HL-60/S4 treated with phorbol 12-myristate 13-acetate at 8.2 ng/mL for 4 days and 3 days (cell line): ENCODE data around the gene RGMB.
"Not testable (repeated sequence)": the region's sequence is repeated elsewhere in the genome, so short reads cannot be mapped to it uniquely, and the experiment has no call there.

Experiments
- in situ Hi-C: fragments of 300-500 bp; cut with MboI; formaldehyde crosslinking; loops from 2 replicates; pipeline ENCODE4 v1.15.0; 2022; ENCODE audit warnings: low sequenced_read_pairs

RGMB gene

DNA sequence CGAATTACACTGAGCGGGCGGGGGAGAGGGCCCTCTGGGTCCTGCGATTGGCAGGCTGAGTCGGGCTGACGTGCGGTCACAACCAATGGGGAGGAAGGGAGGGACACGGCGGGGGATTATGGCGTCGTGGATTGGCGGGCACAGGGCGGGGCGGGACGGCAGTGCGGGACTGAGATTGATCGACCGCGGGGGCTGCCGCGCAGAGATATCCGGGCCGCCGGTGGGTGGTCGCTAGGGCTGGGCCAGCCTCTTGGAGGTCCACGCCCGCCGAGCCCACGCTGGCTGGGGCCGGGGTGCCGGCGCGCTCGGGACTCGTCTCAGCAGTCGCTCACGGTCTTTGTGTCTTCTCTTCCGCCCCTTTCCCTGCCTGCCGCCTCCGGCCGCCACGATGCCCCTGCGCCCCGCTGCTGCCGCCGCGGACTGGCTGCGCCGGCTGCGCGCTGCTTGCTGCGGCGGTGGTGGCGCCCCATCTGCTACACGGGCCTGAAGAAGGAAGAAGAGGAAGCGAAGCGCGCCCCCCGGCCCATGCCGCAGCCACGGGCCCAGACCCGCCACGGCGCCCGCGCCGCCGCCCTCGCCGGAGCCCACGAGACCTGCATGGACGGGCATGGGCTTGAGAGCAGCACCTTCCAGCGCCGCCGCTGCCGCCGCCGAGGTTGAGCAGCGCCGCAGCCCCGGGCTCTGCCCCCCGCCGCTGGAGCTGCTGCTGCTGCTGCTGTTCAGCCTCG lies at the start of gene RGMB:
RGMB (plus strand) TSS at position 200 of the 728 bp plus-strand sequence; CDS start at position 608, 408 bp downstream.
- in situ Hi-C loops: no loop called here

DNA sequence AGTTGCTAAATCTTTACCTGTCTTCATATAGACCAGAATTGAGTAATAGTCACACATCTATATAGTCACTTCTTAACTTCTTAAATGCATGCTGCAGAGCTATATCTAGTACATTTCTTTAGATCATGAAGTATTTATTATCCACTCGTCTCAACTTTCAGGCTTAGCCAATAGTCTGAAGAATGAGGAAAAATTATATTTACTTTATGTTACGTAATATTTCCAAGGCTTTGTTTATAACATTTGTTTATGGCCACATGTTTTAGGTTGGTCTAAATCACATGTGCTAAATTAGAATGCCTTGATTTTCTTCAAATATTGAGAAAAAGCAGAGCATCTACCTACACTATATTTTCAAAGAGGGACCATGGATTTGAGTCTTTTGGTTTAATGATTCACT lies 47.2 kb upstream of the RGMB start:
- in situ Hi-C loops: no loop called here

- in situ Hi-C loops: no loop called here
Observed at GRCh38 chr5:98727686-98728085, 45.8 kb upstream of the RGMB start.

- in situ Hi-C loops: no loop called here
Observed at GRCh38 chr5:98734646-98735045, 38.8 kb upstream of the RGMB start.

- in situ Hi-C loops: no loop called here
Observed at GRCh38 chr5:98735806-98736507, 37.5 kb upstream of the RGMB start.

- in situ Hi-C loops: no loop called here
Observed at GRCh38 chr5:98736753-98737152, 36.7 kb upstream of the RGMB start.

DNA sequence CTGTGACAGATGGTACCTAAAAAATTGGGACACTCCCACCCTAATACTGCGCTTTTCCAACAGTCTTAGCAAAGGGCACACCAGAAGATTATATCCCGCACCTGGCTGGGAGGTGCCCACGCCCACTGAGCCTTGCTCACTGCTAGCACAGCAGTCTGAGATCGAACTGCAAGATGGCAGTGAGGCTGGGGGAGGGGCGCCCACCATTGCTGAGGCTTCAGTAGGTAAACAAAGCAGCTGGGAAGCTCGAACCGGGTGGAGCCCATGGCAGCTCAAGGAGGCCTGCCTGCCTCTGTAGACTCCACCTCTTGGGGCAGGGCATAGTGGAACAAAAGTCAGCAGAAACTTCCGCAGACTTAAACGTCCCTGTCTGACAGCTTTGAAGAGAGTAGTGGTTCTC lies 36.0 kb upstream of the RGMB start:
- in situ Hi-C loops: not testable (repeated sequence)

DNA sequence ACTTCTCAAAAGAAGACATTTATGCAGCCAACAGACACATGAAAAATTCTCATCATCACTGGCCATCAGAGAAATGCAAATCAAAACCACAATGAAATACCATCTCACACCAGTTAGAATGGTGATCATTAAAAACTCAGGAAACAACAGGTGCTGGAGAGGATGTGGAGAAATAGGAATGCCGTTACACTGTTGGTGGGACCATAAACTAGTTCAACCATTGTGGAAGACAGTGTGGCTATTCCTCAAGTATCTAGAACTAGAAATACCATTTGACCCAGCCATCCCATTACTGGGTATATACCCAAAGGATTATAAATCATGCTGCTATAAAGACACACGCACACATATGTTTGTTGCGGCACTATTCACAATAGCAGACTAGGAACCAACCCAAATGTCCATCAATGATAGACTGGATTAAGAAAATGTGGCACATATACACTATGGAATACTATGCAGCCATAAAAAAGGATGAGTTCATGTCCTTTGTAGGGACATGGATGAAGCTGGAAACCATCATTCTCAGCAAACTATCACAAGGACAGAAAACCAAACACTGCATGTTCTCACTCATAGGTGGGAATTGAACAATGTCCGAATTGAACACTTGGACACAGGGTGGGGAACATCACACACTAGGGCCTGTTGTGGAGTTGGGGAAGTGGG lies 34.8 kb upstream of the RGMB start:
- in situ Hi-C loops: not testable (repeated sequence)

GRCh38 chr5:98741926-98742325 lies 31.5 kb upstream of the RGMB start:
- in situ Hi-C loops: no loop called here

- in situ Hi-C loops: no loop called here
Observed at GRCh38 chr5:98742396-98743073, 30.9 kb upstream of the RGMB start.

GRCh38 chr5:98748259-98748658 lies 25.2 kb upstream of the RGMB start:
- in situ Hi-C loops: not testable (repeated sequence)

- in situ Hi-C loops: no loop called here
Observed at GRCh38 chr5:98749046-98749445, 24.4 kb upstream of the RGMB start.

GRCh38 chr5:98750693-98751092 lies 22.8 kb upstream of the RGMB start:
- in situ Hi-C loops: no loop called here

GRCh38 chr5:98752331-98752730 lies 21.1 kb upstream of the RGMB start:
- in situ Hi-C loops: not testable (repeated sequence)

GRCh38 chr5:98752801-98753200 lies 20.7 kb upstream of the RGMB start:
- in situ Hi-C loops: not testable (repeated sequence)

DNA sequence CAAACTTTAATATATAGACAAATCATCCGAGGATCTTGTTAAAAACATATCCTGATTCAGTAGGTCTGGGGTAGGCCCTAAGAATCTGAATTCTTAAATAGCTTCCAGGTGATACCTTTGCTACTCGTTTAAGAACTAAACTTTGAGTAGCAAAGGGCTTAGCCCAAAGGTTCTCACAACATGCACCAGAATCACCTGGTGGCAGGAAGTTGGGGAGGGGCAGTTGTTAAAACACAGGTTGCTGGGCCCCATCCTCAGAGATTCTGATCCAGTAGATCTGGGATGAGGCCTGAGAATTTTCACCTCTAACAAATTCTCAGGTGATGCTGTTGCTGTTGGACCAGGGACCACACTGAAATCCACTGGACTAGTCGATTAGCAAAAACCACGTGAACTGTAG lies 20.0 kb upstream of the RGMB start:
- in situ Hi-C loops: no loop called here

GRCh38 chr5:98755406-98755805 lies 18.1 kb upstream of the RGMB start:
- in situ Hi-C loops: no loop called here

DNA sequence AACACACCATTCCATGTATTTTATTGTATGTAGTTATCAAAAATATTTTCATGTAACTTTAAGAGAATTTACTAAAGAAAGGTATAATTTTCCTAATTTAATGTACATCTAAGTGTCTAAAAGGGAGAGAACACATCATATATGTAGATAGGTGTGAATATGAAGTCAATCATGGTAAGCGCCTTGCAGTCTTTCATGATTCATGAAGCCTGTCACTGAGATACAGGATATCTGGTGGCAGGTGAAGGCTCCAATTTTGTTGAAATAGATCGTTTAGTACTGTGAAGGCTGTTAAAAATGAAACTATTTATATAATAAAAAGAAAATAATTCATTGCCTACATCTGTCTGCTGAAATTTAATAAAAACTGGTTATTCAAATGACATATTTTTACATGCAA lies 15.5 kb upstream of the RGMB start:
- in situ Hi-C loops: no loop called here

DNA sequence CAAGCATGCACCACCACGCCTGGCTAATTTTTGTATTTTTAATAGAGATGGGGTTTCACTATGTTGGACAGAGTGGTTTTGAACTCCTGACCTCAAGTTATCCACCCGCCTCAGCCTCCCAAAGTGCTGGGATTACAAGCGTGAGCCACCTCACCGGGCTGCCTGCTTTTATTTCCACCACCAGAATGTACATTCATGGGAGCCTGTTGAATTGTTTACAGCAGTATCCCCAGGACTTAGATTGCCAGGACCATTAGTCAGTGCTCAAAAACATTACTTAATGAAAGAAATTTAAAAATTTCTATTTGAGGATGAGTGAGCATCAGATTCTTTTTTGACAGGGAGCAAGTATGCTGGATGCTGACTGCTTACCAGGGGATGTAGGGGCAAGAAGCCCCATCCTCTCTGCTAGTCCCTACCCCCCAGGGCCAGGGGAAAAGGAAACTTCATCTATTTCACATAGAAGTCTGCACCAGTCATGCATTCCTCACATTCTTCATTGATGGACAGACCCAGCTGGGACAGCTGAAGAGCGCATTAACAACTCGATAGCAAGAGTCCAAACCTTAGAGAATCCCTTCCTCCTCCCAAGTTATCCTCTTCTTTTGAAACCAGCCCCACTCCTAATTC lies 10.3 kb upstream of the RGMB start:
- in situ Hi-C loops: no loop called here

- in situ Hi-C loops: no loop called here
Observed at GRCh38 chr5:98765815-98766214, 7.6 kb upstream of the RGMB start.

GRCh38 chr5:98767581-98767980 lies 5.9 kb upstream of the RGMB start:
- in situ Hi-C loops: no loop called here
